Uterus (tissue), 2 donors: ENCODE measurements around the gene OR2T29.
"Not testable (repeated sequence)": the region's sequence is repeated elsewhere in the genome, so short reads cannot be mapped to it uniquely, and the experiment has no call there.

Experiments used
- CTCF ChIP-seq, 4 experiments: fragments of 200-600 bp in 2 of 4; fragments of 450-650 bp in 2 of 4; sonication (generic) in 2 of 4; IDR thresholded peaks; one replicate each; pipeline ENCODE4 v1.5.1; 2016 to 2019; ENCODE audit warnings: antibody characterized with exemption in 4 of 4, mild to moderate bottlenecking in 2 of 4, moderate library complexity in 1 of 4
- POLR2A ChIP-seq, 2 donors: fragments of 450-650 bp; IDR thresholded peaks; one replicate each; pipeline ENCODE4 v1.6.1; 2016; ENCODE audit warnings: antibody characterized with exemption in 2 of 2, mild to moderate bottlenecking in 1 of 2, moderate library complexity in 1 of 2

- not testable (repeated sequence) for TF ChIP-seq POLR2A, CTCF (IDR thresholded peaks at IDR 0.05)
These were observed 3.2 kb upstream of the OR2T29 start for GRCh38 chr1:248565530-248566373.
